NCI-H1092 (cell line): ENCODE measurements around the gene KIF19.
"Not testable (repeated sequence)": the region's sequence is repeated elsewhere in the genome, so short reads cannot be mapped to it uniquely, and the experiment has no call there.

Experiments used
- DNase-seq: peaks from one replicate; lab custom pipeline; 2025; lab: John Stamatoyannopoulos, UW

The KIF19 gene, protein sequence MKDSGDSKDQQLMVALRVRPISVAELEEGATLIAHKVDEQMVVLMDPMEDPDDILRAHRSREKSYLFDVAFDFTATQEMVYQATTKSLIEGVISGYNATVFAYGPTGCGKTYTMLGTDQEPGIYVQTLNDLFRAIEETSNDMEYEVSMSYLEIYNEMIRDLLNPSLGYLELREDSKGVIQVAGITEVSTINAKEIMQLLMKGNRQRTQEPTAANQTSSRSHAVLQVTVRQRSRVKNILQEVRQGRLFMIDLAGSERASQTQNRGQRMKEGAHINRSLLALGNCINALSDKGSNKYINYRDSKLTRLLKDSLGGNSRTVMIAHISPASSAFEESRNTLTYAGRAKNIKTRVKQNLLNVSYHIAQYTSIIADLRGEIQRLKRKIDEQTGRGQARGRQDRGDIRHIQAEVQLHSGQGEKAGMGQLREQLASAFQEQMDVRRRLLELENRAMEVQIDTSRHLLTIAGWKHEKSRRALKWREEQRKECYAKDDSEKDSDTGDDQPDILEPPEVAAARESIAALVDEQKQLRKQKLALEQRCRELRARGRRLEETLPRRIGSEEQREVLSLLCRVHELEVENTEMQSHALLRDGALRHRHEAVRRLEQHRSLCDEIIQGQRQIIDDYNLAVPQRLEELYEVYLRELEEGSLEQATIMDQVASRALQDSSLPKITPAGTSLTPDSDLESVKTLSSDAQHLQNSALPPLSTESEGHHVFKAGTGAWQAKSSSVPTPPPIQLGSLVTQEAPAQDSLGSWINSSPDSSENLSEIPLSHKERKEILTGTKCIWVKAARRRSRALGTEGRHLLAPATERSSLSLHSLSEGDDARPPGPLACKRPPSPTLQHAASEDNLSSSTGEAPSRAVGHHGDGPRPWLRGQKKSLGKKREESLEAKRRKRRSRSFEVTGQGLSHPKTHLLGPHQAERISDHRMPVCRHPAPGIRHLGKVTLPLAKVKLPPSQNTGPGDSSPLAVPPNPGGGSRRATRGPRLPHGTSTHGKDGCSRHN

DNA sequence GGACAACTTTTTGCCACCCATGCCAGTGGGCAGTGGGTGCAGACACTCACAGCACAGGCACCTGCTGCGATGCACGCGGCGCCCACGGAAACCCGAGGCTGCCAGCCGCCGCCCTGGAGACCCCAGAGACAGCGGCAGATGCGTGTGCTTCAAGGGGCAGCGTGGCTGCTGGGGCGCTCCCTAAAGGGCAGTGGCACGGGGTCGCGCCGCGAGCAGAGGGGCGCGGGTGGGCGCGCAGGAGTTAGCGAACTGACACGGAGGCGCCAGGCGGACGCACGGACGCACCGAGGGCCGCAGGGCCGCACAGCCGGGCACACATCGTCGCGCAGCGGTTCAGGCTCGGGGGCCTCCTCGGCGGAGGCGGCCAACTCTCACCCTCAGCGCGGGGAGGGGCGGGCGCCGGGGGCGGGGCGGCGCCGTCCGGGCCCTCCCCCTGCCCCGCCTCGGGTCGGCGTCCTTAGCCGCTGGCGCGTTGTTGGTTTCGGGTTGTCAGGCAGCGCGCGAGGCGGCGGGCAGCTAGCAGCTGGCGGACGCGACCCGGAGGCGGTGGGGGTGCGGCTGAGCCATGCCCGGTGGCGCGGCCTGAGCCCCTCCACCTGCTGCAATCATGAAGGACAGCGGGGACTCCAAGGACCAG lies at the start of gene KIF19:
Gene KIF19 (plus strand): TSS at position 484 of the 637 bp plus-strand sequence. CDS start 124 bp downstream, at position 608.
- DNase-seq = peak; percentile 25

DNA sequence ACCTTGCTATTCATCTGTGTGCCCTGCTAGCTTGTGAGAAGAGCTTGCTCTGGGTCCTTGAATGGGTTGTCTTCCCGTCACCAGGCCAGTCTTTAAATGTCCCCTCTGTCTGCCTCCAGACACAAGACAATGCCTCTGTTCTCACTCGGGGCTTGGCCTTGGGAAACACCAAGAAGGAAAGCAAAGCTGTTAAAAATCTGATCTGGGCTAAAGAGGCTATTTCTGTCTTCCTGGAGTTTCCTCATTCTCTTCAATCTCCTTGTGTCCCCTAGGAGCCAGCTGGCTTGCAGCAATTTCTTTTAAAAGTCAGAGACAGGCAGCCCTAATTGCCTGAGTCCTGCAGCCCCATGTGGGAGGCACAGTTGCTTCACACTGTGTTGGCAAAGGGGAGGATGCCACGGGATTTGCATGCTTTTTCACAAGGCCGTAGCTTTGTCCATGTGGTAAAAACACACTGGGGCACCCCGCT lies 49.5 kb upstream of the KIF19 start:
- DNase-seq = no peak

DNA sequence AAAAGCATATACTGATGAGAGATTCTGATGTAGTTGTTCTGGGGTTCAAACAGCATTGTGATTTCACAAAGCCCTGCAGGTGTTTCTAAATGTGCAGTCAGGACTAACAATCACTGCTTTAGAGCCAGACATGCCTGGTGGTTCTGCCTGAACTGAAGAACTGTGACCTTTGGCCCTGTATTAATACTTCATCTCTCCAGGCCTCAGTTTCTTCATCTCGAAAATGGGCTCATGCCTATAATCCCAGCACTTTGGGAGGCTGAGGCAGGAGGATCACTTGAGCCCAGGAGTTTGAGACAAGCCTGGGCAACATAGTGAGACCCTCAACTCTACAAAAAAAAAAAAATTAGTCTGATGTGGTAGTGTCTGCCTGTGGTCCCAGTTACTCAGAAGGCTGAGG lies 48.1 kb upstream of the KIF19 start:
- no peak for DNase-seq

DNA sequence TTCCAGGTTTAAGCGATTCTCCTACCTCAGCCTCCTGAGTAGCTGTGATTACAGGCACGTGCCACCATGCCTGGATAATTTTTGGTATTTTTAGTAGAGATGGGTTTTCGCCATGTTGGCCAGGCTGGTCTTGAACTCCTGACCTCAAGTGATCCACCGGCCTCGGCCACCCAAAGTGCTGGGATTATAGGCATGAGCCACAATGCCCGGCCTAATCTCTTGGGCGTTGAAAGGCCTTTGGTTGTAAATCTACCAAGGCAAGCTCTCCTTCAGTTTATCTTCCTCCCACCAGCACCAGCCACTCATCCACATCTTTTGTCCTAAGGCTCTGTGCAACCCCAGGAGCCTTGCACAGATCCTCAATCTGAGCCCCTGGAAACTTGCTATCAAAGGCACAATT lies 46.4 kb upstream of the KIF19 start:
- DNase-seq = not testable (repeated sequence)

DNA sequence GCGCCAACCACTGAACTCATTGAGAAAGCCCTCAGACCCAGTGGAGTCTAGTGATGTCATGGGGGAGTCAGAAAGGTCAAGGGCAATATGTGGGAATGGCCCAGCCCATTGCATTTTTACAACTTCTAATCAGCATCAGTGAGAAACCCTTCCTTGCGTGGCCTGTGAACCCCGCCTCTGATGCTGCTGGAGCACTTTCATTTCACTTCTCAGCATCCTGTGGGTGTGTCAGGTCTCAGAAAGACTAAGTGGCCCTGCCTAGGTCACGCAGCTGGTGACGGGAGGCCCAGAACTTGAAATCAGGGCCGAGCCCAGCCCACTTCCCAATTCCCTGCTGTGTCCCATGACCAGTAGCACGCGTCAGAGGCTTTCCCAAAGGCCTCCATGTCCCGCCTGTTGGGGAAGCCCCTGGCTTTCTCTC lies 45.9 kb upstream of the KIF19 start:
- DNase-seq = no peak

DNA sequence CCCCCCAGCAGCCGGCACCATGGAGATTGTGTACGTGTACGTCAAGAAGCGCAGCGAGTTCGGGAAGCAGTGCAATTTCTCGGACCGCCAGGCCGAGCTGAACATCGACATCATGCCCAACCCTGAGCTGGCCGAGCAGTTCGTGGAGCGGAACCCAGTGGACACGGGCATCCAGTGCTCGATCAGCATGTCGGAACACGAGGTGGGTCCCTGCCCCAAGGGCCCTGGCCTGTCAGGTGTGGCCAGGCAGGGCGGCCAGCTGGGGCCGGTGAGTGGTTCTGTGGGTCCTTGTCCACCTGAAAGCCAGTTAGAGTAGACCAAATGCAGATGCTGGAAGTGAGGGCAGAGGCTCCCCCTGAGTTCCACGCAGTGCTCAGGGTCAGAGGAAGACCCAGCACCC lies 44.2 kb upstream of the KIF19 start:
- DNase-seq = no peak

DNA sequence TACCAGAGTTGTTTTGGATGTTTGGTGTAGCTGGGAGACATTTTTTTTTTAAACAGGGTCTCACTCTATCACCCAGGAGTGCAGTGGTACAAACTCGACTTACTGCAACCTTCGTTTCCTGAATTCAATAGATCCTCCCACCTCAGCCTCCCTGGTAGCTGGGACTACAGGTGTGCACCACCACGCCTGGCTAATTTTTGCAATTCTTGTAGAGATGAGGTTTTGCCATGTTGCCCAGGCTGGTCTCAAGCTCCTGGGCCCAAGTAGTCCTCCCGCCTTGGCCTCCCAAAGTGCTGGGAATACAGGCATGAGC lies 43.8 kb upstream of the KIF19 start:
- not testable (repeated sequence) for DNase-seq

DNA sequence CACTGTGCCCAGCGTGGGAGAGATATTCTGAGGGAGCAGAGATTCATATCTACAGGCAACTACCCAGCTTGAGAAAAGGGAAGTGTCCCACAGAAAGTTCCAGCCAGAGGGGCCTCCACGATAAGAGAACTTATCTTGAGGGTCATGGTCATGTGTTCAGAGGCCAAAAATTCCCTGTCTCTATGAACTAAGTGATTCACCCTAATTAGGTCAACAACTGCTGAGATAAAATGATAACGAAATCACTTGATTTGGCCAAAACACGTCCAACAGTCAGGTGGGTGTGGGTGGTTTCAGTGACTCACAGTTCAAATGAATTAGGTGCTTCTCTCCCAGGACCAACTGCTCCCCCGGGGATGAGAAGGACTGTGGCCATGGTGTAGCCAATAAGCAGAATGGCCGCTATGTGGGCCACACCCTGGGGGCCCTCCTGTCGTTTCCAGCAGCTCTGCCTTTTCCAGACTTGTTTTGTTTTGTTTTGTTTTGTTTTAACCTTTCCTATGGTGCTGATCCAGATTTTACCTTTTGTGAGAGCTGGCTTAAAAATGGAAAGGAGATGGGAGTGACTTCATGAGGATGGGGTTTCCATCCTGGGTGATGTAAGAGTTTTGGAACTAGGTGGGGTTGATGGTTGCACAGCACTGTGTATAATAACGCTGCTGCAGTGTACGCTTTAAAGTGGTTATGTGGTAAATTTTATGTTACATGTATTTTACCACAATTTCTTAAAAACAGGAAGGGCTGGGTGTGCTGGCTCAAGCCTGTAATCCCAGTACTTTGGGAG lies 43.2 kb upstream of the KIF19 start:
- DNase-seq = no peak

DNA sequence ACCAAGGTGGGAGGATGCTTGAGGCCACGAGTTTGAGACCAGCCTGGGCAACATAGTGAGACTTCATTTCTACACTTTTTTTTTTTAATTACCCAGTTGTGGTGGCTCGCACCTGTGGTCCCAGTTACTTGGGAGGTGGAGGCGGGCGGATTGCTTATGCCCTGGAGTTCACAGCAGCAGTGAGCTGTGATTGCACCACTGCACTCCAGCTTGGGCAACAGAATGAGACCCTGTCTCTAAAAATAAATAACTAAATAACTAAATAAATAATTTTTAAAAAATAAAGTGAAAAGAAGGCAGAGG lies 42.7 kb upstream of the KIF19 start:
- no peak for DNase-seq

DNA sequence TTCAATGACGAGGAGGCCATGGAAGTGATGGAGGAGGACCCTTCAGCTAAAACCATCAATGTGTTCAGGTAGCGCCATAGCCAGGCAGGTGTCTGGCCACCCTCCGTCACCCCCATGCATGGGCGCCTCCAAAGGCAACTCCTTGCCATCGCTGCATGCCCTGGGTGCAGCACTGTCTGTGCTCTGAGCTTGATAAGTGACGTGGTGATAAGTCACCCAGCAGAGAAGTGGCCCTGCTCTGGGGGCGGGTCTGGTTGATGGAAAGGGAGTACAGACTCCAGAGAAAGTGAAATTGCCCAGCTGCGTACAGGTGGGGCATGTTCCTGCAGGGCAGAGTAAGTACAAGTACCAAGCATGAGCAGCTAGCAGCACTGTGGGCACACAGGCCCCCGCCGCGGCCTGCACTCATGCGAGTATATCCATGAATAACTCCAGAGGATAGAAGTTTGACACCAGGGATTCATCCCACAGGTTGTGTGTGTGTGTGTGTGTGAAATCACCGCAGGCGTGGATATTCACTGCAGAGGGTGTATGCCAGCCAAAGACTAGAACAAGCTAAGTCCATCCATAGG lies 38.9 kb upstream of the KIF19 start:
- no peak for DNase-seq

DNA sequence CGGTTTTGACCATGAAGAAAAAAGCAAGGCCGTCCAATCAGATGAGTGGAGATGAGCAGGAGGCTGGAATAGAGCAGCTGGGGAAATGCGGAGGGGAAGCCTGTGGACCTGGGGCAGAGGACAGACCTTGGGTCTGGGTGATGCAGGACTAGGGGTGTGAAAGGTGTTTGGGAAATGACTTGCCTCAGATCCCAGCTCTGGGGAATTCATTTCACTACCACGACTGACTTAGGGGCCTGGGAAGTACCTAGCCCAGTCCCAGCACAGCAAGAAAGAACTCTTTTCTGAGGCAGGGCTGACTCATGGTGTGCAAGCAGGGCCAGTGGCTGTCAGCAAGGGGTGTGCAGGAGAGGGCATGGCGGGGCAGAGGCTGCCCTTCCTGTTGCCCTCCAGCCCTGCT lies 37.2 kb upstream of the KIF19 start:
- DNase-seq = no peak

DNA sequence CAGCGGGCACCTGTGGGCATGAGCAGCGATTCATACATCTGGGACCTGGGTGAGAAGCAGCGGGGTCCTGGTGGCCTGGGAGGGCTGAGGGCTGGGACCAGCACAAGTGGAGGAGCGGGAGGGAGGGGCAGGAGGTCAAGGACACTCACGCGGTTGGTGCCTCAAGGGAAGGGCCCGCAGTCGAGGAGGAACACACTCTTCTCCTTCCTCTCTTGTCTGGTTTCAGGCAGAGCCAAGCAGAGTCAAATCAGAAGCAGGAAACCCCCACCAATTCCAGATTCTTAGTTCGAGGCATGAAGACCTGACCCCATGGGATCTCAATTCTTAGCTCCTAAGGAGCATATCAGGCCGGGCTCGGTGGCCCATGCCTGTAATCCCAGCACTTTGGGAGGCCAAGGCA lies 36.3 kb upstream of the KIF19 start:
- DNase-seq = no peak

DNA sequence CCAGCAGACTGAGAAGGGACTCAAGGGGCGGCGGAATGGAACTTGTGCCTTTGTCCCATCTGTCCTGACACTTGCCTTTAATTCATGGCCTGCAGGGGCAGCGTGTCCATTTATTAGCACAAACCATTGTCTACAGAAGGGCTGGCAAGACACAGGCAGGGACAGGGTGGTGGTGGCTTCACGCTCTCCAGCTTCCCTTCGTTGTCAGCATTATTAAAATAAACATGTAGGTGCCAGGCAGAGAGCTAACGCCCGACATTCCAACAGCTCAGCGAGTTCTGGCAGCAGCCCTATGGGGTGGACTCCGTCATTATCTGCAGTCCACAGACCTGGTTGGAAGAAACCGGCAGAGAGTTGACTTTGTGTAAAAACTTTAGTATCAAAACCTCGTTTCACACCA lies 35.7 kb upstream of the KIF19 start:
- DNase-seq = no peak

DNA sequence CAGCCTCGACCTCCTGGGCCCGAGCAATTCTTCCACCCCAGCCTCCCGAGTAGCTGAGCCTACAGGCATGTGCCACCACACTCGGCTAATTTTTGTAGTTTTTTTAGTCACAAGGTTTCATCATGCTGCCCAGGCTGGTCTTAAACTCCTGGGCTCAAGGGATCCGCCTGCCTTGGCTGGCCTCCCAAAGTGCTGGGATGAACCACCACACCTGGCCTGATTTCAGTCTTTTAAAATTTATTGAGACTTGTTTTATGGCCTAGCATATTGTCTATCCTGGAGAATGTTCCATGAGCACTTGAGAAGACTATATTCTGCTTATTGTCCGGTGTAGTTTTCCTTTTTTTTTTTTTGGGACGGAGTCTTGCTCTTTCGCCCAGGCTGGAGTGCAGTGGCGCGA lies 33.5 kb upstream of the KIF19 start:
- DNase-seq = no peak

DNA sequence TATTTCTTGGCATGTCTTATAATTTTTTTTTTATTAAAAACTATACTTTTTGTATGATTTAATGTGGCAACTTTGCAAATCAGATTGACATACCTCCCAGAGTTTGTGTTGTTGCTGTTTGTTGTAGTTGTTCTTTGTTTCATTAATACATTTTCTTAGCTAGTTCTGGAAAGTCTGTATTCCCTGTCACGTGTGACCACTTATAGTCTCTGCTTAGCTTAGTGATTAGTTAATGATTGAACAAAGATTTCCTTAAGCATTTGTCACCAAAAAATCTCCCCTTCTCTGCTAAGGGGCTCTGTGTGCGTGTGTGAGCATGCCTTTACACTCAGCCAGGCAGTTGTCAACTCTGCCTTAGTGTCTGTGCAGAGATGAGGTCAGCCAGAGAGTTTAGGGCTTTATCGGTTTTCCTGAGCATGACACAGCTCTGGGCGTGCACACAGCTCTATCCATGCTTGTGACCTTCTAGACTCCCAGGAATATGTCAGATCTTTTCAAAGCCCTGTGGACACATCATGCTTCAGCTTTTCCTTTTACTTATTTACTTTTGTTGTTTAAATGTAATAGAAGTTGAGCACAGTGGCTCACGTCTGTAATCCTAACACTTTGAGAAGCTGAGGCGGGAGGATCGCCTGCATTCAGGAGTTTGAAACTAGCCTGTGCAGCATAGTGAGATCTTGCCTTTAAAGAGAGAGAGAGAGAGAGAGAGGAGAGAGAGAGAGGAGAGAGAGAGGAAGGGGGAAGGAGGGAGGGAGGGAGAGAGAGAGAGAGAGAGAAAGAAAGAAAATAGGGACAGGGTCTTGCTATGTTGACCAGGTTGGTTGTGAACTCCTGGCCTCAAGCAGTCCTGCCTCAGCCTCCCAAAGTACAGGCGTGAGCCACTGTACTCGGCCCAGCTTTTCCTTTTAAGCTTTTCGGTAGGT lies 30.1 kb upstream of the KIF19 start:
- no peak for DNase-seq

DNA sequence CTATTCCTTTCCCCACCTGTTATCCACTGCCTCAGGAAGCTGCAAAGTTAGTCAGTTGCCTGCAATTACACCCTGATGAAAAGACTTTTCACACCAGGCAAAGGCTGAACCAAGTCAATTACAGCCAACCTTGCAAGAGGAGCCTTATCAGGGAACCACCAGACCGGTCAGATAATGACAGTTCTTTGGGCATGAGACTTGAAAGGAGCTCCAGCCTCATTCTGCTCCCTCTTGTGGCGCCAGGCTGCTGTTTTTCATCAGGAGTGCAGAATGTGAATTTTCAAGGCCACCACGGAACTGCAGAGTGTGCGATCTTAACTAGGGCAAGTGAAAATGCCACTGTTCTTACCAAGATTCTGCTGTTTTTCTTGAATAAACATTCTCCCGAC lies 29.5 kb upstream of the KIF19 start:
- DNase-seq = peak; percentile 38

DNA sequence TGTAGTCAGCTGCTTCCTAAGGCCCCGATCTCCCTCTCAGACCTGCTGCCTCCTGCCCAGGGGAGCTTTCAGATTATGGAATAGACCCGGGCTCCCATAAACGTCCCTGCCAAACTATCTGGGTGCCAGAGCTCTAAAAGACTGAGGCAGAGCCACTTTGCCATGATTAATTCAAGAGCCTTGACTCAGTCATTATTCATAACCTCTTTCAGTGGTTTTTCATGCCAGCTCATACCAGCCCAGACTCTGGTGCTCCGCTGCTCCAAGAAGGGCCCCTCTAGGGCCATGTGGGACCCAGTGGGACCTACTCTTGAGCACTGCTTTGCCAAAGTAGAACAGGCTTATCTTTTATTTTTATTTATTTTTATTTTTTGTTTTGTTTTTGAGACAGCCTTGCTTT lies 28.1 kb upstream of the KIF19 start:
- no peak for DNase-seq

DNA sequence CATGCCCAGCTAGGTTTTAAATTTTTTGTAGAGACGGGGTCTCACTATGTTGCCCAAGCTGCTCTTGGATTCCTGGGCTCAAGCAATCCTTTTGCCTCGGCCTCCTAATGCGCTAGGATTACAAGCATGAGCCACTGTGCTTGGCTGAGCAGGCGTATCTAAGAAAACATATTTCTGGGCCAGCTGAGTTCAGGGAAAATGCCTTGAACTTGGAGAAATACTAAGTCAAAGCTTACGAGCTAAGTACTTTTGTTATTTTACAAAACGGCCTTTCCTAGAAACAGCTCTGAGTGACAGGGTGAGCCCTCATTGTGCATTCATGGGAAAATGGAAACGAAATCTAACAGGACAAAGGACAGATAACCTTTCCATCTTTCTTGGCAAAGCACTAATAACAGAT lies 27.2 kb upstream of the KIF19 start:
- no peak for DNase-seq

DNA sequence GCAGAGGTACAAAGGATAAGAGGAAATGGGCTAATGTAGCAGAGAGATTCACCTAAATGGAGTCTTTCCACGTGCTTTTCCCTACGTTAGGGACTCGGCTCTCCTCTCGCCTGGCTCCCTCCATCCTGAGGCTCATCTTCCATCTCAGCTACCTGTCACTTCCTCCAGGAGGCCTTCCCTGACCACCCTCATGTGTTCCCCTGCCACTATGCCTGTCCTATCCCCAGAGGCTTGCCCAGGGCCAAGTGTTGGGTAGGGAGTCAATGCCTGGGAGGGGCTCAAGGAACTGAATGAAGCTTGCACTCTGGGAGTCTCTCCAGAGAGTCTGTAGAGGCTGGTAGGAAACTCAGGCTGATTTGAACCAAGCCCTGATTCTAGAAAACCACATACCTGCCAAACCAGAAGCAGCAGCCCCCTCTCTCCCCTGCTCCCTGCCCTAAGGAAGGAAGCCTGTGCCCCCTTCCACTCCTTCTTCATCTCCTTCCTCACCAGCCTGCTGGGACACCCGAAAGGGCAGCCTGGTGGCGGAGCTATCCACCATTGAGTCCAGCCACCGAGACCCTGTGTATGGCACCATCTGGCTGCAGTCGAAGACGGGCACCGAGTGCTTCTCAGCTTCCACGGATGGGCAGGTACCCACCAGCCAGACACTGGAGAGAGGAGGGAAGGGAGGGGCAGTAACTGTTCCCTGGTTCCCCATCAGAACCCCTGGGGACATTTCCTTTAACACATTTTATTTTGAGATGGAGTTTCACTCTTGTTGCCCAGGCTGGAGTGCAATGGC lies 26.6 kb upstream of the KIF19 start:
- no peak for DNase-seq

DNA sequence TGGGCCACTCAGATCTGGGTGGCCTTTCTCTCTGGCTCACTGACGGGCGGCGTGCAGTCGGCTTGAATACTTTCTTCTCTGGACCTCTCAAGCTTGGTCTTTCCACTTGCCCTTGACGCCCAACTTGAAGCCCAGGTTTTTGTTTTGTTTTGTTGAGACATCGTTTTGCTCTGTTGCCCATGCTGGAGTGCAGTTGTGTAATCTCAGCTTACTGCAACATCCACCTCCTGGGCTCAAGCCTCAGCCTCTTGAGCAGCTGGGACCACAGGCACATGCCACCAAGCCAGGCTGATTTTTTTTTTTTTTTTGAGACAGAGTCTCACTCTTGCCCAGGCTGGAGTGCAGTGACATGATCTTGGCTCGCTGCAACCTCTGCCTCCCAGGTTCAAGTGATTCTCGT lies 22.7 kb upstream of the KIF19 start:
- no peak for DNase-seq
